Ectodermal cell (in vitro differentiated cells): ENCODE results near the gene UBE4A.

Experiments used
- H3K27ac ChIP-seq: 2 replicates; pipeline ENCODE4 v1.7.0; 2013; ENCODE audit warnings: mild to moderate bottlenecking, low read depth, low read length; ENCODE audit not compliant: insufficient read depth, poor library complexity, severe bottlenecking
- H3K27me3 ChIP-seq: 2 replicates; pipeline ENCODE4 v1.7.0; 2013; ENCODE audit warnings: mild to moderate bottlenecking, low read length; ENCODE audit not compliant: insufficient read depth, control insufficient read depth, poor library complexity, severe bottlenecking
- H3K36me3 ChIP-seq: one replicate; pipeline ENCODE4 v1.7.0; 2013; ENCODE audit warnings: low read length; ENCODE audit not compliant: control insufficient read depth, insufficient read depth
- H3K4me1 ChIP-seq: one replicate; pipeline ENCODE4 v1.7.0; 2013; ENCODE audit warnings: low read length; ENCODE audit not compliant: control insufficient read depth, insufficient read depth
- H3K4me3 ChIP-seq: 2 replicates; pipeline ENCODE4 v1.7.0; 2013; ENCODE audit warnings: low read depth, low read length, control low read depth; ENCODE audit not compliant: insufficient read depth
- H3K9me3 ChIP-seq: 2 replicates; pipeline ENCODE4 v1.7.0; 2013; ENCODE audit warnings: mild to moderate bottlenecking, low read length, moderate library complexity; ENCODE audit not compliant: control insufficient read depth
- WGBS, 2 experiments: methylation state at CpG; one replicate each; pipeline ENCODE4 v1.1.7; 2013; ENCODE audit warnings: missing lambda C conversion rate in 2 of 2; 5-methylcytosine and 5-hydroxymethylcytosine counted together

The UBE4A gene

GRCh38 chr11:118370774-118371173 is 11.4 kb downstream of the UBE4A start:
- Histone ChIP-seq H3K27ac (no peak overlapping the region), H3K4me3 (no peak overlapping the region), H3K27me3 (no peaks in the 10 kb centered on the region), H3K4me1 (no peaks in the 10 kb centered on the region), H3K36me3 (peaks cover 13% of the 10 kb centered on the region), H3K9me3 (no peaks in the 10 kb centered on the region)
- WGBS, 2 experiments: 87 to 97% methylated on average over 3 to 4 of the region's 4 CpGs

DNA sequence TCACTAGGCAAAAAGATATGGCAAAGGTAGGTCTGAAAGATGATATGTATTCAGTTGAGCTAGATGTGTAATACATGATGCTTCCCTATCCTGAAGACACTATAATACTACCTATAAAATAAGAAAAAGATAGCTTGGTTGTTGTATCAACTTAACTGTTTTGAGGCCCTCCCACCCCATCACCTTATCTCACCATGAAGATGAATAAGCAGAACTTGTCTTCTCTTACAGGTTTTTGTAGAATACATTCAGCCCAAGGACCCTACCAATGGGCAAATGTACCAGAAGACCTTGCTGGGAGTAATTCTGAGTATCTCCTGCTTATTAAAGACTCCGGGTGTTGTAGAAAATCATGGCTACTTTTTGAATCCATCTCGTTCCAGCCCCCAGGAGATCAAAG is 13.9 kb downstream of the UBE4A start:
- Histone ChIP-seq H3K9me3 (no peaks in the 10 kb centered on the region), H3K27ac (no peak overlapping the region), H3K4me1 (no peaks in the 10 kb centered on the region), H3K36me3 (peaks cover 13% of the 10 kb centered on the region), H3K4me3 (no peak overlapping the region), H3K27me3 (no peaks in the 10 kb centered on the region)
- 93 to 96% methylated on average over 2 of the region's 2 CpGs for WGBS, 2 experiments

- Histone ChIP-seq H3K27me3 (no peaks in the 10 kb centered on the region), H3K36me3 (peaks cover 15% of the 10 kb centered on the region), H3K27ac (no peak overlapping the region), H3K4me1 (no peaks in the 10 kb centered on the region), H3K4me3 (no peak overlapping the region), H3K9me3 (no peaks in the 10 kb centered on the region)
- WGBS, 2 experiments: 94 to 97% methylated on average over 5 of the region's 5 CpGs
Observed at GRCh38 chr11:118373871-118374270, 14.5 kb downstream of the UBE4A start.

DNA sequence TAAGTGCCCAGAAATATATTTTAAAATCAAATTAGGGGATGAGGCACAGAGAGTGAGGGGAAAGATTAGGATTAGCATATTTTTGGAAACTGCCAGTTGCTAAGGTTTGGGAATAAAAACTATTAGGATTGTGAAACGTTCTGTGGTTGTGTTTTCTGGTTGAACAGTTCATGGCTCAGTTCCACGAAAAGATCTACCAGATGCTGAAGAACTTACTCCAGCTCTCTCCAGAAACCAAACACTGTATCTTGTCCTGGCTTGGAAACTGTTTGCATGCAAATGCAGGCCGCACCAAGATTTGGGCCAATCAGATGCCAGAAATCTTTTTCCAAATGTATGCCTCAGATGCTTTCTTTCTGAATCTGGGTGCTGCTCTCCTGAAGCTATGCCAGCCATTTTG is 15.3 kb downstream of the UBE4A start:
- no peak overlapping the region for H3K4me3 ChIP-seq
- H3K27me3 ChIP-seq: no peaks in the 10 kb centered on the region
- 90 to 92% methylated on average over 3 of the region's 3 CpGs for WGBS, 2 experiments
- no peaks in the 10 kb centered on the region for H3K4me1 ChIP-seq
- H3K27ac ChIP-seq: no peak overlapping the region
- peaks cover 24% of the 10 kb centered on the region for H3K36me3 ChIP-seq
- no peaks in the 10 kb centered on the region for H3K9me3 ChIP-seq

DNA sequence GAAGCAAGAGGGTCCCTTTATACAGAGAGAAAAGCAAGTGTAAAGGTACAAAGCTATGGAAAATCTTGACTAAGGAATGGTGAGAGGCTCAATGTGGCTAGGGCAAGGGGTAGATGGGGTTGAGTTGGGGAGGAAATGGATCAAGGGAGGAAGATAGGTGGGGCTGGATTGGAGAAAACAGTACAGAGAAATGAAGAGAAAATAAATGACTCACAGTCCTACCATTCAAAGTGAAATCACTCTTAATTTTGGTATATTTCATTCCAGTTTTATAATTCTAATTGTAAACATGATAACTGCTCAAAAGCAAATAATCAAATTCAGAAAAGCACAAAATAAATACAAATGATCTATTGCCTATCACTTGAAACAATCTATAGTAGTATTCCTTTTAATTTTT is 16.6 kb downstream of the UBE4A start:
- Histone ChIP-seq H3K36me3 (peaks cover 25% of the 10 kb centered on the region), H3K27ac (no peak overlapping the region)

GRCh38 chr11:118379497-118379896 is 20.1 kb downstream of the UBE4A start:
- peaks cover 22% of the 10 kb centered on the region for H3K36me3 ChIP-seq

More for the DNA sequence above, 16.6 kb downstream of the UBE4A start:
- H3K4me3 ChIP-seq: no peak overlapping the region
- H3K9me3 ChIP-seq: no peaks in the 10 kb centered on the region
- H3K27me3 ChIP-seq: no peaks in the 10 kb centered on the region
- no peaks in the 10 kb centered on the region for H3K4me1 ChIP-seq

DNA sequence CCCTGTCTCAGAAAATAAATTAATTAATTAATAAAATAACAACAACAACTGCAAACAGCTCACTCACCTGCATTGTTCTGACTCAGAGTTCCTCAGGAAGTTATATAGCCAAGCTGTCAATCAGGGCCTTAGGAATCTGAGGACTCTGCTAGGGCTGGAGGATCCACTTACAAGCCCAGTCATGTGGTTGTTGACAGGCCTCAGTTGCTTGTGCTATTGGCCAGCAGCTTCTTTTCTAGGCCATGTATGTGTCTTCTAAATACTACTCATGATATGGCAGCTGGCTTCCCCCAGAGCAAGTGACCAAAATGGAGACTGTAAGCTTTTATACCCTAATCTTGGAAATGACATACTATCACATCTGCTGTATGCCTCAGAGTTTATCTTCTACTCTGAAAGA is 21.2 kb downstream of the UBE4A start:
- H3K4me1 ChIP-seq: no peaks in the 10 kb centered on the region
- peaks cover 31% of the 10 kb centered on the region for H3K36me3 ChIP-seq

More at GRCh38 chr11:118379497-118379896, 20.1 kb downstream of the UBE4A start:
- no peak overlapping the region for H3K4me3 ChIP-seq
- H3K27ac ChIP-seq: no peak overlapping the region
- no peaks in the 10 kb centered on the region for H3K9me3 ChIP-seq
- no peaks in the 10 kb centered on the region for H3K27me3 ChIP-seq
- 93 to 94% methylated on average over 3 to 4 of the region's 4 CpGs for WGBS, 2 experiments
- no peaks in the 10 kb centered on the region for H3K4me1 ChIP-seq

DNA sequence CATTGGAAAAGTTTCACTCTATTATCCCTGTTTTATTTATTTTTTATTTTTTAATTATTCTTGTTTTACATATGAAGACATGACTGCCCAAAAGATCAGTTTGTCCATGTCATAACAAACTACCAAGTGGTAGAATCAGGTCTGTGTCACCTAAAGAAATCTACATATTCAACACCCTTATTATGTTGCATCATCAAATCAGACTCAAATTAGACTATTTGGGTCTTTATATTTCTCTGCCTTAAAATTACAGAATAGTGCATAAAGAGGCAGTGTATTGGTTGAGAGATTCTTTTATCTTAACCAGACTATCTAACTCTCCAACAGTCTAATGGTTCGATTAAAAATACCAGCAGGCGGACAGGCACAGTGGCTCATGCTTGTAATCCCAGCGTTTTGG is 23.6 kb downstream of the UBE4A start:
- peaks cover 50% of the 10 kb centered on the region for H3K36me3 ChIP-seq
- no peak overlapping the region for H3K27ac ChIP-seq
- H3K27me3 ChIP-seq: no peaks in the 10 kb centered on the region
- H3K4me1 ChIP-seq: no peaks in the 10 kb centered on the region
- no peak overlapping the region for H3K4me3 ChIP-seq
- 95 to 96% methylated on average over 3 of the region's 3 CpGs for WGBS, 2 experiments
- no peaks in the 10 kb centered on the region for H3K9me3 ChIP-seq

More for the DNA sequence above, 21.2 kb downstream of the UBE4A start:
- Histone ChIP-seq H3K4me3 (no peak overlapping the region), H3K27me3 (no peaks in the 10 kb centered on the region), H3K9me3 (no peaks in the 10 kb centered on the region), H3K27ac (no peak overlapping the region)

DNA sequence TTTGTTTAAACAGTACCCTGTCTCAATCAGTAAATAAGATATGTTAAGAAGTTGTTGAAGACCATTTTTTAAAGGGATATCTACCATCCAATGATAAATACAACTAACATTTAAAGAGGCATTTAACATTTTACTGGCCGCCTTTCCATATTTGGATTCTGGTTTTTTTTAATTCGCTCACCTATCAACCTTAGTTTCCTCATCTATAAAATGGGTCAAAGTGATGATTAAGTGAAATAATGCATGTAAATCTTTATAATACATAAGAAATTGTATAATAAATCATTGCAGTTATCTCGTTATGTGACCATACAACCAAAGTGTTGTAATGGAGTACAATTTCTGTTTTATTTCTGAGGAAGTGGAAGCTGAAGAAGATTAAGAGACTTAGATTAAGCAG is 24.3 kb downstream of the UBE4A start:
- Histone ChIP-seq H3K4me1 (no peaks in the 10 kb centered on the region), H3K27ac (no peak overlapping the region), H3K9me3 (no peaks in the 10 kb centered on the region), H3K4me3 (no peak overlapping the region), H3K27me3 (no peaks in the 10 kb centered on the region), H3K36me3 (peaks cover 50% of the 10 kb centered on the region)
- 95 to 100% methylated on average over 2 of the region's 3 CpGs for WGBS, 2 experiments

DNA sequence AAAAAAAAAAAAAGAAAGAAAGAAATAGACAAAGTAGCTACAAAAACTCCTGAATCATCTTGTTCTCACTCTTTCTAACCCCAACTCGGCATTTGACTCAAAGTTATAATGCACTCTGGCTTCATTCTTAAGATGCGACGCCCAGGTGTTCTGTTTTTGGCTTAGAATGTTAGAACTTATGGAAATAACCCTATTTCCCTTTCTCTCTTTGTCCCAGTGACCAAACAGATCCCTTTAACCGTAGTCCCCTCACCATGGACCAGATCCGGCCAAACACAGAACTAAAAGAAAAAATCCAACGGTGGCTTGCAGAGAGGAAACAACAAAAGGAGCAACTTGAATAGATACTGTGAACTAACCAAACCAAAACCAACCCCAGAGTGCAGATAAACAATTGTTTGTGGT is 36.7 kb downstream of the UBE4A start:
- Histone ChIP-seq H3K4me1 (no peaks in the 10 kb centered on the region), H3K27me3 (no peaks in the 10 kb centered on the region), H3K27ac (no peak overlapping the region), H3K4me3 (no peak overlapping the region), H3K9me3 (no peaks in the 10 kb centered on the region), H3K36me3 (peaks cover 10% of the 10 kb centered on the region)
- WGBS, 2 experiments: 91 to 95% methylated on average over 6 of the region's 6 CpGs

DNA sequence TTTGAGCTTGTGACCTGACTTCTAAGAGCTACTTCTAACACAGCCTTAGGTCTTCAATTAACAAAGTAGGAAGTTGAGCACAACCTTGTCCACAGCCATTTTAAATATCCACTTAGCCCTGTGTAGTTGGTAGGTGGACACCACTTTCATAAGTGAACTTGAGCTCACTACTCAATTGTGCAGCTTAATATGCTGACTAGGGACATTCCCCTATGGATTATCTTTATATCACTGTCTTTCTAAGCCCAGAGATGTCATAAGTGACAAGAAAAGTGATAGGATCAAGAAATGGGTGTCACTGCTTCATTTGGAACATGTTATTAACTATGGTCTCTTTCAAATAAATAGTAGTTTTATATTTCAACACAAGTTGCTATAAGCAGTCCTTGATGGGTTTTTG is 38.0 kb downstream of the UBE4A start:
- no peaks in the 10 kb centered on the region for H3K27me3 ChIP-seq
- H3K4me3 ChIP-seq: no peak overlapping the region
- no peaks in the 10 kb centered on the region for H3K9me3 ChIP-seq
- no peaks in the 10 kb centered on the region for H3K4me1 ChIP-seq
- H3K27ac ChIP-seq: no peak overlapping the region
- peaks cover 10% of the 10 kb centered on the region for H3K36me3 ChIP-seq
